SK-N-SH (cell line): Measurements from ENCODE around the gene ABCC4. TPM values are rescaled to one million over a fixed set of nuclear protein-coding genes. Genes with fewer than 3 reads are reported as not detected.

Experiments
- CTCF ChIA-PET: fragments of 300-600, 350-600 bp; formaldehyde crosslinking; extraction: SDS; loops from one replicate; lab custom pipeline; 2021; lab: Yijun Ruan, JAX
- POLR2A ChIA-PET: fragments of 350-600 bp; sonication (Branson Sonifier 250); formaldehyde crosslinking; extraction: SDS; loops from one replicate; lab custom pipeline; 2020; ENCODE audit warnings: antibody characterized with exemption, inconsistent platforms; lab: Yijun Ruan, JAX
- DNase-seq: peaks from one replicate; pipeline ENCODE4 v3.0.0; 2012
- H2AFZ ChIP-seq: fragments of 200-600 bp; sonication (generic); 2 replicates; pipeline ENCODE4 v1.8.1; 2016; ENCODE audit warnings: antibody characterized with exemption, mild to moderate bottlenecking, low read depth
- H3F3A ChIP-seq: fragments of 200-600 bp; sonication (generic); replicated peaks from 2 replicates; pipeline ENCODE3; 2016; ENCODE audit warnings: antibody characterized with exemption, mild to moderate bottlenecking; ENCODE audit not compliant: insufficient read depth
- H3K27ac ChIP-seq, 2 experiments: fragments of 200-500 bp in 1 of 2; fragments of 200-600 bp in 1 of 2; sonication (Bioruptor generic) in 1 of 2; sonication (generic), shearing (Covaris generic) in 1 of 2; 2 replicates each; pipeline versions ENCODE4 v1.5.1 to v1.6.1; 2014 to 2016; ENCODE audit warnings: low read depth in 2 of 2, inconsistent platforms in 1 of 2, low read length in 1 of 2, mild to moderate bottlenecking in 1 of 2, mixed read lengths in 1 of 2
- H3K27me3 ChIP-seq: fragments of 200-600 bp; sonication (generic), shearing (Covaris generic); 2 replicates; pipeline ENCODE4 v1.6.1; 2016; ENCODE audit warnings: mixed run types; ENCODE audit not compliant: insufficient read depth
- H3K36me3 ChIP-seq, 2 experiments: fragments of 200-500 bp in 1 of 2; fragments of 200-600 bp in 1 of 2; sonication (Bioruptor generic) in 1 of 2; sonication (generic) in 1 of 2; replicated peaks in 1 of 2; 2 replicates each; pipeline versions ENCODE3 to v1.5.1; 2014 to 2016; ENCODE audit warnings: low read length in 1 of 2, mild to moderate bottlenecking in 1 of 2; ENCODE audit not compliant: insufficient read depth in 2 of 2, control insufficient read depth in 1 of 2
- H3K4me1 ChIP-seq, 2 experiments: fragments of 200-500 bp in 1 of 2; fragments of 200-600 bp in 1 of 2; sonication (Bioruptor generic) in 1 of 2; sonication (generic), shearing (Covaris generic) in 1 of 2; 2 replicates each; pipeline versions ENCODE4 v1.5.1 to v1.6.1; 2014 to 2016; ENCODE audit warnings: low read depth in 1 of 2, low read length in 1 of 2, mixed run types in 1 of 2; ENCODE audit not compliant: insufficient read depth in 2 of 2, control insufficient read depth in 1 of 2
- H3K4me2 ChIP-seq: fragments of 200-600 bp; sonication (generic), shearing (Covaris generic); 2 replicates; pipeline ENCODE4 v1.6.1; 2017; ENCODE audit warnings: mixed run types
- H3K4me3 ChIP-seq, 2 experiments: fragments of 200-500 bp in 1 of 2; fragments of 200-600 bp in 1 of 2; sonication (Bioruptor generic) in 1 of 2; sonication (generic), shearing (Covaris generic) in 1 of 2; 2 replicates each; pipeline versions ENCODE4 v1.5.1 to v1.8.1; 2014 to 2016; ENCODE audit warnings: low read depth in 2 of 2, inconsistent platforms in 1 of 2, low read length in 1 of 2, mild to moderate bottlenecking in 1 of 2, mixed read lengths in 1 of 2, moderate library complexity in 1 of 2
- H3K79me2 ChIP-seq: fragments of 200-600 bp; sonication (generic); 2 replicates; pipeline ENCODE4 v1.8.1; 2017; ENCODE audit warnings: mild to moderate bottlenecking; ENCODE audit not compliant: insufficient read depth
- H3K9ac ChIP-seq: fragments of 200-600 bp; sonication (generic); 2 replicates; pipeline ENCODE4 v1.6.1; 2017; ENCODE audit warnings: mixed run types
- H3K9me2 ChIP-seq: fragments of 200-600 bp; sonication (generic); 2 replicates; pipeline ENCODE4 v1.6.1; 2017; ENCODE audit warnings: mixed run types
- H3K9me3 ChIP-seq: fragments of 200-600 bp; sonication (generic); 2 replicates; pipeline ENCODE4 v1.6.1; 2017; ENCODE audit warnings: mixed run types, mild to moderate bottlenecking, moderate library complexity
- H4K20me1 ChIP-seq: fragments of 200-600 bp; sonication (generic); 2 replicates; pipeline ENCODE4 v1.6.1; 2017; ENCODE audit warnings: mild to moderate bottlenecking, mixed run types; ENCODE audit not compliant: insufficient read depth
- ELF1 ChIP-seq: IDR thresholded peaks from 2 replicates; pipeline ENCODE4 v1.4.0; 2012
- GABPA ChIP-seq: IDR thresholded peaks from 2 replicates; pipeline ENCODE4 v1.4.0; 2012; ENCODE audit warnings: low read depth, mild to moderate bottlenecking
- MAX ChIP-seq: IDR thresholded peaks from 2 replicates; pipeline ENCODE4 v1.4.0; 2012; ENCODE audit warnings: low read depth
- MXI1 ChIP-seq: IDR thresholded peaks from 2 replicates; pipeline ENCODE4 v1.6.1; 2012; ENCODE audit warnings: mild to moderate bottlenecking, low read depth, low read length, improper control_type of control experiment
- NFIC ChIP-seq: IDR thresholded peaks from 2 replicates; pipeline ENCODE4 v1.4.0; 2012; ENCODE audit warnings: borderline replicate concordance
- PBX3 ChIP-seq: IDR thresholded peaks from 2 replicates; pipeline ENCODE4; 2012
- POLR2AphosphoS5 ChIP-seq: IDR thresholded peaks from 2 replicates; pipeline ENCODE4 v1.6.1; 2012; ENCODE audit warnings: low read depth, low read length
- RAD21 ChIP-seq: IDR thresholded peaks from 2 replicates; pipeline ENCODE4 v1.6.1; 2012; ENCODE audit warnings: mild to moderate bottlenecking, low read length
- RXRA ChIP-seq: IDR thresholded peaks from 2 replicates; pipeline ENCODE4 v1.4.0; 2012; ENCODE audit warnings: low read depth, mild to moderate bottlenecking, borderline replicate concordance
- SIN3A ChIP-seq: IDR thresholded peaks from 2 replicates; pipeline ENCODE4 v1.6.1; 2012; ENCODE audit warnings: low read depth, mild to moderate bottlenecking, low read length, moderate library complexity, borderline replicate concordance
- TAF1 ChIP-seq: IDR thresholded peaks from 2 replicates; pipeline ENCODE4 v1.6.1; 2012; ENCODE audit warnings: low read depth, mild to moderate bottlenecking, low read length, moderate library complexity, borderline replicate concordance
- TCF12 ChIP-seq: IDR thresholded peaks from 2 replicates; pipeline ENCODE4 v1.4.0; 2012
- TEAD4 ChIP-seq: IDR thresholded peaks from 2 replicates; pipeline ENCODE4 v1.4.0; 2012; ENCODE audit warnings: mild to moderate bottlenecking, borderline replicate concordance; ENCODE audit not compliant: insufficient read depth
- WGBS: methylation state at CpG from one replicate; pipeline ENCODE4 v1.1.6; 2017; ENCODE audit warnings: low lambda C conversion rate; 5-methylcytosine and 5-hydroxymethylcytosine counted together
- polyA plus RNA-seq, 3 experiments: library from polyadenylated mRNA; depleted of rRNA; stranded (reverse); fragments of >200 nt; gene quantifications; 2 replicates each; pipeline ENCODE4 v1.2.3, GENCODE V29; 2012

The ABCC4 gene
- polyA plus RNA-seq, 1 of the 3 experiments (the other 2 are of a cell fraction): 7.8 TPM

GRCh38 chr13:95002126-95002525 lies 299.1 kb downstream of the ABCC4 start:
- no peak overlapping the region for H3K4me2 ChIP-seq
- ChIA-PET POLR2A (no interaction called here), CTCF (interaction anchor here (1.0 kb wide), 1 partner anchor 14 kb away, joined by 3 read pairs; no protein-coding TSS in a partner anchor)
- H3K9me3 ChIP-seq: no peaks in the 10 kb centered on the region
- no peak for TF ChIP-seq RAD21
- no peak for TF ChIP-seq TAF1
- no peak for TF ChIP-seq POLR2AphosphoS5
- no peak overlapping the region for H2AFZ ChIP-seq
- no peaks in the 10 kb centered on the region for H3K27me3 ChIP-seq
- no peaks in the 10 kb centered on the region for H4K20me1 ChIP-seq
- H3K27ac ChIP-seq: no peak overlapping the region
- no peak overlapping the region for H3K9ac ChIP-seq
- DNase-seq: no peak
- H3K4me1 ChIP-seq: 0 out of 4 replicates have a peak, but pooled peaks cover 0 to 4% of the 10 kb centered on the region in 2 experiments
- no peak overlapping the region for H3K4me3 ChIP-seq
- H3K36me3 ChIP-seq: no peaks in the 10 kb centered on the region
- no peaks in the 10 kb centered on the region for H3K79me2 ChIP-seq
- no peaks in the 10 kb centered on the region for H3K9me2 ChIP-seq
- no peaks in the 10 kb centered on the region for H3F3A ChIP-seq
- 94% methylated on average over 8 of the region's 8 CpGs for WGBS

- 49% methylated on average over 2 of the region's 2 CpGs for WGBS
- no peaks in the 10 kb centered on the region for H3K36me3 ChIP-seq
- DNase-seq: no peak
These were observed 301.4 kb downstream of the ABCC4 start for GRCh38 chr13:94999871-95000270.

GRCh38 chr13:94997126-94997525 lies 304.1 kb downstream of the ABCC4 start:
- Histone ChIP-seq H3K9me2 (no peaks in the 10 kb centered on the region), H3K9ac (no peak overlapping the region), H2AFZ (no peak overlapping the region), H3K79me2 (no peaks in the 10 kb centered on the region)
- TF ChIP-seq MAX (no peak), PBX3 (no peak), TCF12 (no peak), TEAD4 (no peak), TAF1 (no peak)
- TF ChIP-seq, all 33 proteins: peak for 0
- POLR2A ChIA-PET: no interaction called here
- Histone ChIP-seq H3K4me2 (no peak overlapping the region), H3K27ac (no peak overlapping the region), H4K20me1 (no peaks in the 10 kb centered on the region), H3K4me1 (0 out of 4 replicates have a peak, but pooled peaks cover 0 to 4% of the 10 kb centered on the region in 2 experiments), H3K27me3 (no peaks in the 10 kb centered on the region), H3K4me3 (no peak overlapping the region), H3K36me3 (no peaks in the 10 kb centered on the region), H3K9me3 (no peaks in the 10 kb centered on the region), H3F3A (no peaks in the 10 kb centered on the region)
- DNase-seq: no peak
- CTCF ChIA-PET: no interaction called here

More at GRCh38 chr13:94999871-95000270, 301.4 kb downstream of the ABCC4 start:
- no peak for TF ChIP-seq ELF1
- no peak for TF ChIP-seq MAX
- no peak for TF ChIP-seq SIN3A
- TF ChIP-seq NFIC: no peak
- no peak for TF ChIP-seq PBX3
- no peak for TF ChIP-seq MXI1
- no peak for TF ChIP-seq GABPA
- TF ChIP-seq RXRA: no peak
- H3K9me2 ChIP-seq: no peaks in the 10 kb centered on the region
- H4K20me1 ChIP-seq: no peaks in the 10 kb centered on the region
- H3K9ac ChIP-seq: no peak overlapping the region
- no peak overlapping the region for H3K27ac ChIP-seq
- H3F3A ChIP-seq: no peaks in the 10 kb centered on the region
- no peak overlapping the region for H3K4me2 ChIP-seq
- H3K4me3 ChIP-seq: no peak overlapping the region
- H3K9me3 ChIP-seq: no peaks in the 10 kb centered on the region
- no peaks in the 10 kb centered on the region for H3K79me2 ChIP-seq
- no peaks in the 10 kb centered on the region for H3K27me3 ChIP-seq
- 0 out of 4 replicates have a peak, but pooled peaks cover 0 to 4% of the 10 kb centered on the region in 2 experiments for H3K4me1 ChIP-seq
- CTCF ChIA-PET: no interaction called here
- H2AFZ ChIP-seq: no peak overlapping the region
- POLR2A ChIA-PET: no interaction called here
